ENCODE data around the gene HOXB5.

The HOXB5 gene
- 0 reads per million in 3 donors for total RNA-seq

DNA sequence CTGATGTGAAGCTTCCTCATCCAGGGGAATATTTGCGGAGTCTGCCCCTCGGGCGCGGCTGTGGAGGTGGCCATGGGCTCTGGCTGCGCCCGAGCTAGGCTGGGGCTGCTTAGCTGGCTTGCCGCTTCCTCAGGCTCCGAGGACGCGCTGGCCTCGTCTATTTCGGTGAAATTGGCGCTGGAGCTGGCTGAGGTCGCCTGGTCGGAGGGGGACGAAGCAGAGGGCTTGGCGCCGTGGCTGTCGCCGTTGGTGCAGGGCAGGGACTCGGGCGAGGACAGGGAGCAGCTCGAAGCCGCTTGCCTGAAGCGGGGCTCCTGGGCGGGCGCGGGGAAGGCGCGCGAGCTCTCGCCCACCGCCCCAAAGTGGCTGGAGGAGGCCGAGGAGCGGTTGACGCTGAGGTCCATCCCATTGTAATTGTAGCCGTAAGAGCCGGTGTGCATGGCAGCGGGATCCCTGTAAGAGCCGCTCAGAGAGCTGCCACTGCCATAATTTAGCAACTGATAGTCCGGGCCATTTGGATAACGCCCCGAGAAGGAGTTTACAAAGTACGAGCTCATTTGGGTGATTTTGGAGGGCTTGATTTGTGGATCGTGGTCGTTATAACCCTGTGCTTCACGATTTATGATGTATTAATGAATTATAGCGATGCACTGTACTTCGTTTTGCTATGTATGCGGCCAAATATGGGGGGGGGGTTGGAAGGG, at the start of gene HOXB5:
Gene HOXB5, minus strand, starts transcription at position 654 of the 704 bp plus-strand sequence. Its CDS starts 97 bp downstream, at position 557.
- H3K4me1 ChIP-seq (ENCODE audit: control insufficient read depth, insufficient read depth, low read length, poor library complexity, severe bottlenecking): peaks cover 41% of the 10 kb centered on the region
- no peaks in the 10 kb centered on the region for H3K9me3 ChIP-seq (ENCODE audit: control insufficient read depth, low read length)
- DNase-seq: no peak
- H3K27me3 ChIP-seq (replicated peaks; ENCODE audit: control insufficient read depth, insufficient read depth, low read length, poor library complexity, severe bottlenecking): peaks cover 47% of the 10 kb centered on the region
- no peak within 1 kb of the TSS for H3K27ac ChIP-seq (ENCODE audit: insufficient read depth, low read length, poor library complexity, severe bottlenecking)
- H3K36me3 ChIP-seq (ENCODE audit: control insufficient read depth, insufficient read depth, low read length): no peaks in the 10 kb centered on the region
- H3K4me3 ChIP-seq (ENCODE audit: insufficient read depth, low read depth, low read length, poor library complexity, severe bottlenecking): peak within 1 kb of the TSS; percentile 52

DNA sequence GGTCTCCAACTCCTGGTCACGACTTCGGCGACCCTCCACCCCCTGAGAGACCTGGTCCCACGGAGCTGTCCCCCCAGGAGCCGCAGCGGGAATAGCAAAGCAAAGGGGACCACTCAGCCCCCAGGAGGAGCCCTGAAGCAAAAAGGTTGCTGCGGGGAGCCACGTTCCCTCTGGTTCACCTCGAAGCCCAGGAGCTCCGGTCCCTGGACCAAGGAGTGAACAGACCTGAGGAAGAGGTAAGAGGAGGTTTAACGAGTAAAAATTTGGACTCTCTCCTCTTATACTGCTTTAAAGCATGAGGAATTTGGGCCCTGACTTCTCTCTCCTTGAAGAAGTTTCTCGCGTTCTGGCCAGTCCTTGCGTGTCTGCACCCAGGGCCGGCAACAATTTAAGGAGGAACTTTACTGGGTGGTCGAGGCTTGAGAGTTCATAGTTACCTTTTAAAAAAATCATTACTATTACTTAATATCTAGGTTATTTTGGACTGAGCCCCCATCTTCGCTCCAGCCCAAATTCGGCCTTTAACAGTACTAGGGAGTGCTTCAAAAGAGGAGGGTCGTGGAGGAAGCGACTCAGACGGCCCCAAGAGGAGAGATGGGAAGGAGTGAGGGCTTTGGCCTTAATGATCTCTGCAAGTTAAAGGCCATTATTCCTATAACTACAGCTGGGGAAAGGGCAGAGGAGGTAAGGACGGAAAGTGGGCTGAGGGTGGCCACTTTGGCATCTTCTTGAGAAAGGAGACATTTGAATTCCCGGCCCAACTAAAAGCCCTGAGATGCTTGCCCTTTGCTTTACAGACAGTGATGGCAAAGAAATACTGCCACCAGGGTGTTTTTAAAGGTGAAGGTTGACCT, 49.5 kb upstream of the HOXB5 start:
- Histone ChIP-seq H3K27ac (ENCODE audit: insufficient read depth, low read length, poor library complexity, severe bottlenecking) (no peak overlapping the region), H3K36me3 (ENCODE audit: control insufficient read depth, insufficient read depth, low read length) (no peaks in the 10 kb centered on the region), H3K4me1 (ENCODE audit: control insufficient read depth, insufficient read depth, low read length, poor library complexity, severe bottlenecking) (peaks cover 16% of the 10 kb centered on the region), H3K9me3 (ENCODE audit: control insufficient read depth, low read length) (no peaks in the 10 kb centered on the region), H3K27me3 (replicated peaks; ENCODE audit: control insufficient read depth, insufficient read depth, low read length, poor library complexity, severe bottlenecking) (peaks cover 60% of the 10 kb centered on the region), H3K4me3 (ENCODE audit: insufficient read depth, low read depth, low read length, poor library complexity, severe bottlenecking) (no peak overlapping the region)
- no peak for DNase-seq

DNA sequence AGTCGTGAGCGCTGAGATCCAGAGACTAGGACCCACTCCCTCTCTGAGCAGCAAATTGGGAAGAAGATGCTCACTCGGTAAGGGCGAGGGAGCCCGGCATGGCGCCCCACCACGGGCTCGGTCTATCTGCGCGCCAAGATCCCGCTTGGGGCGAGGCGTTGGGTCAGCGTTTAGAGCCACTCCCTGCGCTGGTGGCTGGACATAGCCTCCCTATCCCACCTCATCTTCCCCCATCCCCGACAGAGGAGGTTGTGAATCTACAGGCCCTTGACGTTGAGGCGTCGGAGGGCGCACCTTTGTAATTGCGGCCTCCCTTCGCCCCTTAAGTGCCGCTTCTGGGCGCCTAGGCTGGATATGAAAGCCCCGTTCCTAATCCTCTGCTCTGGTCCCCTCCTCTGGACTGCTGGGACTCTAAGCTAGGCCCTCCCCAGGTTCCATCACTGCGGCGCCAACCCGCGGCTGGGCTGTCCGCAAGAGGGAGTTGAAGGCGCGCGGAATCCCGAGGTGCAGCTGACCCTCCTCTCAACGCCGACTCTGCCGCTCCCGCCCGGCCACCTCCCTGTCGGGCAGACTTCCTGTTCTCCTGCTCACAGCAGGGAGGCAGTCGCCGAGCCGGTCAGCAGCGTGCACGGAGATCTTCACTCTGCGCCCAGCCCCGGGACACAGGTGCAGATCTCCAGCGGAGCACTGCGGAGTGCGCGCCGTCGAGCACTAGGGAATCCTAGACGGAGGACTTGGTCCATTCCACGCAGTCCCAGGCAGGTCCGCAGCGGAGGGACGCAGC, 48.7 kb upstream of the HOXB5 start:
- H3K27me3 ChIP-seq (replicated peaks; ENCODE audit: control insufficient read depth, insufficient read depth, low read length, poor library complexity, severe bottlenecking): peaks cover 66% of the 10 kb centered on the region
- no peak for DNase-seq
- H3K4me3 ChIP-seq (ENCODE audit: insufficient read depth, low read depth, low read length, poor library complexity, severe bottlenecking): no peak overlapping the region
- peaks cover 16% of the 10 kb centered on the region for H3K4me1 ChIP-seq (ENCODE audit: control insufficient read depth, insufficient read depth, low read length, poor library complexity, severe bottlenecking)
- no peak overlapping the region for H3K27ac ChIP-seq (ENCODE audit: insufficient read depth, low read length, poor library complexity, severe bottlenecking)
- no peaks in the 10 kb centered on the region for H3K36me3 ChIP-seq (ENCODE audit: control insufficient read depth, insufficient read depth, low read length)
- H3K9me3 ChIP-seq (ENCODE audit: control insufficient read depth, low read length): no peaks in the 10 kb centered on the region

DNA sequence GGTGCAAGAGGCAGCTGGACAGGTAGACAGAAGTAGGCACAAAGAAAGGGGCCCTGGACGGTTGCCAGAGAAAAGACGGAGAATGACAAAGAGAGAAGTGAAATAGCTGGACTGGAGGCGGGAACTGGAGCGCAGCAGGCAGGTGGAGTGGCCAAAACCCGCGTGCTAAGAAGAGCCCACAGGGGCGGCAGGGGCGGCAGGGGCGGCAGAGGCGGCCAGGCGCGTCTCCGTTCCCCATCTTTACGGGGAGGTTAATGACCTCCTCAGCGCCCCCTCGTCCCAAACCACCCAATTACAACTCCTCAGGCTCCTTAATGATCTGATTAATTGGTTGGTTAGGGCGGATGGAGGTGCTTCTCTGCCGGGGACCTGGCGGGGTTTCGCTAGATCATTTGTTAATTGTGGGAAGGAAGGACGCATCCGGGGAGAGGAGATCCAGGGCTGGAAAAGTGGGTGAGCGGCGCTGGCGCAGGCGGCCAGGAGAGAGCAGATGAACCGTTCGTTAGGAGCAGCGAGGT, 48.0 kb upstream of the HOXB5 start:
- H3K27me3 ChIP-seq (replicated peaks; ENCODE audit: control insufficient read depth, insufficient read depth, low read length, poor library complexity, severe bottlenecking): peaks cover 68% of the 10 kb centered on the region
- no peak overlapping the region for H3K4me3 ChIP-seq (ENCODE audit: insufficient read depth, low read depth, low read length, poor library complexity, severe bottlenecking)
- no peaks in the 10 kb centered on the region for H3K36me3 ChIP-seq (ENCODE audit: control insufficient read depth, insufficient read depth, low read length)
- no peak for DNase-seq
- peaks cover 17% of the 10 kb centered on the region for H3K4me1 ChIP-seq (ENCODE audit: control insufficient read depth, insufficient read depth, low read length, poor library complexity, severe bottlenecking)
- no peak overlapping the region for H3K27ac ChIP-seq (ENCODE audit: insufficient read depth, low read length, poor library complexity, severe bottlenecking)
- no peaks in the 10 kb centered on the region for H3K9me3 ChIP-seq (ENCODE audit: control insufficient read depth, low read length)

DNA sequence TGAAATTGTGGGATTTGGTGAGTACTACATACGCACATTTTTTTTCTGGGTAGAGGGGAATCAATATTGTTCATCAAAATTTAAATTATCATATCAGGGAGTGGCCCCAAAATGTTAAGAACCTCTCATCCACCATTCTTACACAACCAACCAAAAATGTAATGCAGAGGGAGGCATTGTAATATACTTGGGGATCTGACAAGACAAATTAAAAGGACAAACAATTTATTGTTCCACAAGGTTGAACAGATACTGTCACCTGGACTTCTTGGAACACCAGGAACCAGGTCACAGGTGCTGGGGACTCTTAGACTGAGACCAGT, 47.2 kb upstream of the HOXB5 start:
- no peaks in the 10 kb centered on the region for H3K9me3 ChIP-seq (ENCODE audit: control insufficient read depth, low read length)
- H3K4me3 ChIP-seq (ENCODE audit: insufficient read depth, low read depth, low read length, poor library complexity, severe bottlenecking): no peak overlapping the region
- DNase-seq: no peak
- no peak overlapping the region for H3K27ac ChIP-seq (ENCODE audit: insufficient read depth, low read length, poor library complexity, severe bottlenecking)
- no peaks in the 10 kb centered on the region for H3K36me3 ChIP-seq (ENCODE audit: control insufficient read depth, insufficient read depth, low read length)
- peaks cover 68% of the 10 kb centered on the region for H3K27me3 ChIP-seq (replicated peaks; ENCODE audit: control insufficient read depth, insufficient read depth, low read length, poor library complexity, severe bottlenecking)
- H3K4me1 ChIP-seq (ENCODE audit: control insufficient read depth, insufficient read depth, low read length, poor library complexity, severe bottlenecking): peaks cover 18% of the 10 kb centered on the region

DNA sequence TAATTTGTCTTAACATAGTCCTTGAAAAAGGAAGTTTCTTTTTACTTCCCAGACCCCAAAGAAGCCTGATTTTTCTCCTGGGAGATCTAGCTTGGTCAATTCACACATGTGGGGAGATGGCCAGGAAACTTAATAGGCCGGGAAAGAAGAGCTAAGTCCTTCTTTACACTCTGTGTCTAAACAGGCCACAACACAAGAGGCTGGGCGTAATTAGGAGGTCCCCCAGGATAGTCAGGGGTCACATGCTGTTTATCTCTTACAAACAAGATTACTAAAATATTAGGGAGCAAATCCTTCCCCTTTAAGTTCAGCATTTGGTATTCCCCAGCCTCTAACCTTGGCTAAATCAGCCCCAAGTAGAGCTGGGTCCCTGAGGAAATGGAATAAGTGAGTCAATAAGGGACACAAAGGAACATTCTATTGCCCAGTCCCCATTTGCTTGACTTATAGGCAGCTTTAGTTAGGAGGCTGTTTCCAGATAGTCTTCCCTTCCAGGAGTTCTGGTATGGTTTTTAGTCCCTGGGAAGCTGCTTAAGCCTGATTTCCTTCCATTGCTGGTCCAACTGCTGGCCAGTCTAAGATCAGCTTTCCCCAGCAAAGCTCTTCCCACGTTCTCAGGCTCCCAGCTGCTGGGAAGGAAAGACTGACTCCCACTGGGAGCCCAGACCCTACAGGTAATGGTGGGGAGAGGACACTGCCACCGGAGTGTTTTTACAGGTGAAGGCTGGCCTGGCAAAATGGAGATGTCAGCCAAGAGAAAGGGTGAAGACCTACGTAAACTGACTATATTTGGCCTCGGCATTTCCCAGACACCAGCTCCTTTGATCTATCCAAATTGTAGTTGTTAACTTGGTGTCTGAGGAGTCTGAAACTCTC, 46.6 kb upstream of the HOXB5 start:
- H3K4me3 ChIP-seq (ENCODE audit: insufficient read depth, low read depth, low read length, poor library complexity, severe bottlenecking): no peak overlapping the region
- H3K9me3 ChIP-seq (ENCODE audit: control insufficient read depth, low read length): no peaks in the 10 kb centered on the region
- H3K27ac ChIP-seq (ENCODE audit: insufficient read depth, low read length, poor library complexity, severe bottlenecking): no peak overlapping the region
- H3K27me3 ChIP-seq (replicated peaks; ENCODE audit: control insufficient read depth, insufficient read depth, low read length, poor library complexity, severe bottlenecking): peaks cover 67% of the 10 kb centered on the region
- no peaks in the 10 kb centered on the region for H3K36me3 ChIP-seq (ENCODE audit: control insufficient read depth, insufficient read depth, low read length)
- DNase-seq: no peak
- peaks cover 18% of the 10 kb centered on the region for H3K4me1 ChIP-seq (ENCODE audit: control insufficient read depth, insufficient read depth, low read length, poor library complexity, severe bottlenecking)

DNA sequence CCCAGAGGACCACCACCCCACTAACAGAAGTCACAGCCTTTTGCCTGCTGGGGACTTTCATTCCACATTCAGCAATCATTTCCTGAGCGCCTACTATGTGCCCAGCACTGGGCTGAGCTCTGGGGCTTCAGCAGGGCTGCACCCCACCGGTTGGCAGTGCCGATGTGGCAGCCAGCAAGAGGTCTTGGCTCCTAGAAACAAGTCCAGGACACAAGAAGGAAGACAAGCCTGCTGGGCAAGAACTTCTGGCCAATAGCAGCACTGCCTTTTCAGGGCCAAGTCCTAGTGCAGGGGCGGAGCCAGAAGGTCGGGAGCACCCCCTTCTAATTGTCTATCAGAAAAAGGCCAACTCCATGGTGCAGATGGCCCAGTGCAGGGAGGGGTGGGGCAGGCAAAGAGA, 45.6 kb upstream of the HOXB5 start:
- Histone ChIP-seq H3K27me3 (replicated peaks; ENCODE audit: control insufficient read depth, insufficient read depth, low read length, poor library complexity, severe bottlenecking) (peaks cover 72% of the 10 kb centered on the region), H3K4me1 (ENCODE audit: control insufficient read depth, insufficient read depth, low read length, poor library complexity, severe bottlenecking) (peaks cover 18% of the 10 kb centered on the region), H3K36me3 (ENCODE audit: control insufficient read depth, insufficient read depth, low read length) (no peaks in the 10 kb centered on the region), H3K27ac (ENCODE audit: insufficient read depth, low read length, poor library complexity, severe bottlenecking) (no peak overlapping the region), H3K4me3 (ENCODE audit: insufficient read depth, low read depth, low read length, poor library complexity, severe bottlenecking) (no peak overlapping the region), H3K9me3 (ENCODE audit: control insufficient read depth, low read length) (no peaks in the 10 kb centered on the region)
- no peak for DNase-seq

DNA sequence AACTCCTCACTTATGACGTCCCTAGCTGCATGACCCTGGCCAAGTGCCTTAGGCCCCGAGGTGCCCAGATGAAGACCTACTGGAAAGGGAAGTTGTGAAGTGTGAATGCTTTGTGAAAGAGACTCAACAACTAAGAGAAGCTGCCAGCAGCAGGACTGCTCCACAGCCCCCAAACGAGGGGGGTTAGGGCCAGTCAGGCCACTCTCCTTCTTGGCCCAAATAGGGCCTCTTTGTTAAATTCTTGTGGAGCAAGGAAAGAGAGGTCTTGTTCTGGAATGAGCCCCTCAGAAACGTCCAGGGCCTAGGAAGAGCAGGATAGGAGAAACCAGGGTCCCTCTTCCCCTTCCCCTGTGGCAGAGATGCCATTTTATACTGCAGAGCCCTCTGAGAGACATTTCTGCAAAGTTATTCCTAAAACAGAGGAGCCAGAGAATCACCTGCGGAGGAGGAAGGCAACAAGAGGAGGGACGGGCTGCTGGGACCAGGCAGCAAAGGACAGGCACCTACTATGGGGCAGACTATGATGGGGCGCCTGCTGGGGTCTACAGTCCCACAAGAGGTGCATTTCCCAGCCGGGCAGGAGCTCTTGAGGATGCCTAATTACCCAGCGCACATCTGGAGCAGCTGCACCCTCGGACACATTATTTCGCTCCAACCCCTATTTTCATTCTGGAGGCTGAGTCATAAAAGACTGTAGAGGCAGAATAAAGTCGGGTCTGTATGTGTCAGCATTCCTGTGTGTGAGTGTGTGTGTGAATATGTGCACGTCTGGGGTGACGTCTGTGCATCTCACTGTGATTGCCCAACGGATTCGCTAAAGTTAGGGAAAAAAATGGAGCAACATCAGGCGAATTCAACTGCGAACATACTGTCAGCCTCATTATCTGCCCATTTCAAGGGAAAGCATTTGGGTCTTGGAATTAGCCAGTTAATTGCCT, 44.0 kb upstream of the HOXB5 start:
- no peaks in the 10 kb centered on the region for H3K36me3 ChIP-seq (ENCODE audit: control insufficient read depth, insufficient read depth, low read length)
- peaks cover 76% of the 10 kb centered on the region for H3K27me3 ChIP-seq (replicated peaks; ENCODE audit: control insufficient read depth, insufficient read depth, low read length, poor library complexity, severe bottlenecking)
- no peak overlapping the region for H3K27ac ChIP-seq (ENCODE audit: insufficient read depth, low read length, poor library complexity, severe bottlenecking)
- DNase-seq: no peak
- no peaks in the 10 kb centered on the region for H3K9me3 ChIP-seq (ENCODE audit: control insufficient read depth, low read length)
- no peak overlapping the region for H3K4me3 ChIP-seq (ENCODE audit: insufficient read depth, low read depth, low read length, poor library complexity, severe bottlenecking)
- H3K4me1 ChIP-seq (ENCODE audit: control insufficient read depth, insufficient read depth, low read length, poor library complexity, severe bottlenecking): peaks cover 17% of the 10 kb centered on the region
